VCaP (cell line): ENCODE data around the gene CDC42EP1.

Experiments
- H3K27ac ChIP-seq: fragments of 450-650 bp; 2 replicates; pipeline ENCODE4 v1.5.1; 2017
- CTCF ChIP-seq: fragments of 450-650 bp; conservative IDR thresholded peaks from 2 replicates; pipeline ENCODE4 v1.5.1; 2017; ENCODE audit warnings: mild to moderate bottlenecking, moderate library complexity

Gene CDC42EP1

GRCh38 chr22:37569009-37569920, 9.0 kb downstream of the CDC42EP1 start:
- no peak for TF ChIP-seq CTCF

GRCh38 chr22:37569921-37570660, 9.8 kb downstream of the CDC42EP1 start:
- no peak overlapping the region for H3K27ac ChIP-seq
- TF ChIP-seq CTCF, result no peak

More at GRCh38 chr22:37569009-37569920, 9.0 kb downstream of the CDC42EP1 start:
- H3K27ac ChIP-seq, result no peak overlapping the region

- no peak for TF ChIP-seq CTCF
- H3K27ac ChIP-seq, result no peak overlapping the region
These were observed 10.3 kb downstream of the CDC42EP1 start for GRCh38 chr22:37570661-37570976.

GRCh38 chr22:37571258-37571991, 11.1 kb downstream of the CDC42EP1 start:
- no peak for TF ChIP-seq CTCF
- H3K27ac ChIP-seq, result no peak overlapping the region

GRCh38 chr22:37571992-37572373, 11.7 kb downstream of the CDC42EP1 start:
- no peak overlapping the region for H3K27ac ChIP-seq
- no peak for TF ChIP-seq CTCF

- no peak for TF ChIP-seq CTCF
- H3K27ac ChIP-seq, result no peak overlapping the region
These were observed 15.3 kb downstream of the CDC42EP1 start for GRCh38 chr22:37575490-37576003.

GRCh38 chr22:37578002-37578401, 17.7 kb downstream of the CDC42EP1 start:
- no peak for TF ChIP-seq CTCF
- H3K27ac ChIP-seq, result no peak overlapping the region
